ENCODE measurements around the gene ARHGEF37.
A peak's percentile ranks its signal among the peaks of the same experiment; 100 is the strongest.
"Not testable (repeated sequence)": the region's sequence is repeated elsewhere in the genome, so short reads cannot be mapped to it uniquely, and the experiment has no call there.

Gene ARHGEF37

DNA sequence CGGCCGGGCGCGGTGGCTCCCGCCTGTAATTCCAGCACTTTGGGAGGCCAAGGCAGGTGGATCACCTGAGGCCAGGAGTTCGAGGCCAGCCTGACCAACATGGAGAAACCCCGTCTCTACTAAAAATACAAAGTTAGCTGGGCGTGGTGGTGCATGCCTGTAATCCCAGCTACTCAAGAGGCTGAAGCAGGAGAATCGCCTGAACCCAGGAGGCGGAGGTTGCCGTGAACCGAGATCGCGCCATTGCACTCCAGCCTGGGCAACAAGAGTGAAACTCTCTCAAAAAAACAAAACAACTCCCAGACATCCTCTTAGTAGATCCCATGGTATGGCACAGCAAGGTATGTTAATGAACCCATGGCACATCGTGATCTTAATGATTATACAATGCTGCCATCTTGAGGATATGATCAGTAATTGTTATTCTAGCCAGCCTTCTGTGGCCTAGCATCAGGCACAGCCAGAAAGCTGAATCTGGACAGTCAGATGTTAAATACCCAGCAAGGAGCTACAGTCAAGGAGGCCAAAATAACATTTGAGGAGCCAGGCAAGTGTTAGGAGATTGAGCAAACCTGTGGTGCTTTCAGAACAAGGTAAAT lies 16.7 kb upstream of the ARHGEF37 start:
- peak; percentile 35 to 76 (median 70) for DNase-seq

DNA sequence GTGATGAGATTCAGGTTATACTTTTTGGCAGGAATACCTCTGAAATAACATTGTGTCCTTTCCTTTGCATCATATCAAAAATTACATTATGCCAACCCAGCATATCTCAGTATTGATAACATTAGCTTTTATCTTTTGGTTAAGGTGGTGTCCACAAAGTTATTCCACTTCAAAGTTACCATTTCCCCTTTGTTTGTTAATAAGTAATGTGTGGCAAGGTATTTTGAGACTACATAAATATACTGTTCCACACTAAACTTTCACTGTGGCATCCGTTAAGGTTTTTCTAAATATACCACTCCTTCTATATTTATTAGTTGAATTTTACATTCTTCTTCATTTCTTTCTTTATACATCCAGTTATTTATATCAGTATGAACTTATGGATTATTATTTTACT lies 14.1 kb upstream of the ARHGEF37 start:
- DNase-seq: no peak

- no peak for DNase-seq
These were observed 9.1 kb upstream of the ARHGEF37 start for GRCh38 chr5:149572170-149572569.

- DNase-seq: no peak
These were observed 8.6 kb upstream of the ARHGEF37 start for GRCh38 chr5:149572576-149573231.

DNA sequence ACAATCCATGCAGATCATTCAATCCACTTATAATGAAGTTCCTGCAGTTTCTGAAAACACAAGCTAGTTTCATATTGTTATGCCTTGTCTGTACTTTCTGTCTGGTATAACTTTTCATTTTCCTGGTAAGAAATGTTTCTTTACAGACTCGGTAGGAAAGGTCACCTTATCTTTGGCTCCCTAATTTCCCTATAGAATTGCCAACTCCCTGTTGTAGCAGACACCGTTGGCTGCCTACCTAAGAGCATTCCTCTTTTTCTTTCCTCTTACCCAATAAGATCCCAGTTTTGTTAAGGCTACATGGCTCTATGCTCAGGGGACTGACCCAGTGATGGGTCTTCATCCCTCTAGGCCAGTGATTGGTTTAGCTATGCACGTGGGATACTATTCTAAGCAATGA lies 6.2 kb upstream of the ARHGEF37 start:
- no peak for DNase-seq

DNA sequence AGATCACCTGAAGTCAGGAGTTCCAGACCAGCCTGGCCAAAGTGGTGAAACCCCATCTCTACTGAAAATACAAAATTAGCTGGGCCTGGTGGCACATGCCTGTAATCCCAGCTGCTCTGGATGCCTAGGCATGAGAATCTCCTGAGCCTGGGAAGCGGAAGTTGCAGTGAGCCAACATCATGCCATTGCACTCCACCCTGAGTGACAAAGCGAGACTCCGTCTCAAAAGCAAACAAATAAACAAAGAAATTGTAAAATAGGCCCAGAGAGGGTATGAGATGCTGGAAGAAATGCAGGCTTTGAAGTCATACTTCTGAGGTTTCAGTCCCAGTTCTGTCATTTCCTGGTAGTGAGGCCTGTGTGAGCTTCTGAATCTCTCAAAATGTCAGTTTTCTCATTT lies 5.3 kb upstream of the ARHGEF37 start:
- DNase-seq: no peak

- DNase-seq: peak; percentile 3 to 65 (median 52)
These were observed 2.4 kb upstream of the ARHGEF37 start for GRCh38 chr5:149578896-149579295.

GRCh38 chr5:149580808-149581191 lies 498 bp upstream of the ARHGEF37 start:
- no peak for DNase-seq

- peak in 2 of 3 experiments; percentile 44 to 74 for DNase-seq
These were observed 852 bp downstream of the ARHGEF37 start for GRCh38 chr5:149581931-149582768.

- peak in 1 of 3 experiments; percentile 4 for DNase-seq
These were observed 2.1 kb downstream of the ARHGEF37 start for GRCh38 chr5:149583394-149583793.

DNA sequence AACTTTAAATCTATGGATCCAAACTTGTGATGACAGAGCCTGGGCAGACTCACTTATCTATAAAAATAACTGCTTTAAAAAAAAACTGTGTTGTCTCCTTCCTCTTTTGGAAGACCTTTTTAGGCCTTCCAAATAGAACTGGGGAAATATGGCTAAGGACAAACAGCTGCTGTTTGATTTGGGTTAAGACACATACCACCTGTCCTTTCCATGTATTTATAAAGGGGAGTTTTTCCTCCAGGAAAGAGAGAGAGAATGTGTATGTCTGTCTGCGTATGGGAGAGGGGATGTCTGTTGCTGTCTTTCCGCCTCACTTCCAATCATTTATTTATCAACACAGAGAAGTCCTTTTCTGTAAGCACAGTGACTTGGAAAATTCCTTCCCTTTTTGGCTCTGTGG lies 2.8 kb downstream of the ARHGEF37 start:
- peak in 1 of 3 experiments; percentile 51 for DNase-seq

GRCh38 chr5:149585910-149586309 lies 4.6 kb downstream of the ARHGEF37 start:
- no peak for DNase-seq

DNA sequence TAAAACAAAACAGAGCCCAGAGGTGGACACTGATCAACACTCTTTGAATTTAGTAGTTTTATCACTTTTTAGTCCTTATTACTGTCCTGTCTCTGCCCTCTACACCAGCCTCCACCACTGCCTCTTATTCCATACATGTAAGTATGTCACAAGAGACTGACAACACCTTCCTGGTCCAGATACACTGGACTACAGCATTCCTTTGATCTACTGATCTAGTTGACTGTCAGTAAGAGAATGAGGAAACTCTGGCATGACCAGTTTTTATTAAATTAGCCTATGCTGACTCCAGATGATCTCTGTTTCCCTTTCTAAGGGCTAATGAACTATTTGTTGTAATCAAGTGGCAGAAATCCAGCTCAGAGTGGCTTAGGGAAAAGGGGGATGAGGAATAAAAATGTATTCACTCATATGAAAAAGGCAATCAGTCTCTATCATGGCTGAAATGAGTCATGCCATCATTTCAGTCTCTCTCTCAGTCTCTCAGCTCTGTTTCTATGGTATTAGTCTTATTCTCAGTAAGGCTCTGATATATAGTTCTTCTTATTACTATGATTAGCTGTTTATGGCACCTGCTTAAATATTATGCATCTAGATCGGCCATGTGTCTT lies 5.5 kb downstream of the ARHGEF37 start:
- no peak for DNase-seq

DNA sequence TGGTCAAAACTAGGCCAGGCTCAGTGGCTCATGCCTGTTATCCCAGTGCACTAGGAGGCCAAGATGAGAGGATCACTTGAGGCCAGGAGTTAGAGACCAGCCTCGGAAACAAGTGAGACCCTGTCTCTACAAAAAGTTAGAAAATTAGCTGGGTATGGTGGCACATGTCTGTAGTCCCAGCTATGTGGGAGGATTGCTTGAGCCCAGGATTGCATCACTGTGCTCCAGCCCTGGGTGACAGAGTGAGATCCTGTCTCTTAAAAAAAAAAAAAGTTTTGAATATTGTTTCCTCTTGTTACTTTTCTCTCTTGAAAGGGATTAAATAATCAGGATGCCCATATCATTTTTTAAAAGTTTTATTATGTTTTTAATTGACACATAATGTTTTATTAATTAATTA lies 7.6 kb downstream of the ARHGEF37 start:
- DNase-seq: no peak

DNA sequence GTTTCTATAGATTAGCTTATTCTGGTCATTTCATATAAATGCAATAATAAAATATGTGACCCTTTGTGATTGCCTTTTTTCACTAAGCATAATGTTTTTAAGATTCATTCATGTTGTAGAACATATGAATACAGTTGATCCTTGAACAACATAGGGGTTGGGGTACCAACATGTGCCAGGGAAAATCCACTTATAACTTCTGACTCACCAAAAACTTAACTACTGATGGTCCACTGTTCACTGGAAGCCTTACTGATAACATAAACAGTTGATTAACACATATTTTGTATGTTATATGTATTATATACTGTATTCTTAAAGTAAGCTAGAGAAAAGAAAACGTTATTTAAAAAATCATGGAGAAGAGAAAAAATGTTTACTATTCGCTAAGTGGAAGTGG lies 12.1 kb downstream of the ARHGEF37 start:
- no peak for DNase-seq

- DNase-seq: no peak
These were observed 13.1 kb downstream of the ARHGEF37 start for GRCh38 chr5:149594206-149594895.

GRCh38 chr5:149595105-149595504 lies 13.8 kb downstream of the ARHGEF37 start:
- DNase-seq: not testable (repeated sequence)

DNA sequence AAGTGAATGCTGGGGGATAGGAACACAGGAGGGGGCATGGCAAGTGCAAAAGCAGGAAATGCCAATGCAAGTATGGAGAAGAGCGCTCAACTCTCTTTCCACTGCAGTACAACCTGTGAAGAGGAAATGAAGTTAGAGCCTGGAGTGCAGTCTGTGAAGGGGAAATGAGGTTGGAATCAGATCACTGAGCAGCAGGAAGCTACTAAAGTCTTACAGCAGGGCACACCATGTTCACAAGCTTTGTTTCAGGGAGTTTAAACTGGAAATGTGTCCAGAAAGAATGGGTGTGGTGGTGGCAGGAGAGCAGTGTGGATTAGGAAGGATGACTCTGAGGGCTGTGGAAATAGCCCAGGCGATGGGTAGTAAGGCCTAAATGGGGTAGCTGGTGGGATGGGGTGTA lies 15.4 kb downstream of the ARHGEF37 start:
- DNase-seq: no peak

GRCh38 chr5:149597618-149598017 lies 16.3 kb downstream of the ARHGEF37 start:
- no peak for DNase-seq

DNA sequence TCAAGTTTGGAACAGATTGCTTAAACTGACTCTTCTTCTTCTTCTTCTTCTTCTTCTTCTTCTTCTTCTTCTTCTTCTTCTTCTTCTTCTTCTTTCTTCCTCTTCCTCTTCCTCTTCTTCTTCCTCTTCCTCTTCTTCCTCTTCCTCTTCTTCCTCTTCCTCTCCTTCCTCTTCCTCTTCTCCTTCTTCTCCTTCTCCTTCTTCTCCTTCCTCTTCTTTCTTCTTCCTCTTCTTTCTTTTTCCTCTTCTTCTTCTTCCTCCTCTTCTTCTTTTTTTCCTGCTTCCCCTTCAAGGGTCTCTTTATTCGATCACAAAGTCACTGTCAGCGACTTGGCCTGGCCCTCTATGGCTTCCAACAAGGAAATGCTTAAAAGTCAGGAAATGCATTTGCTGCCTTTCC lies 16.9 kb downstream of the ARHGEF37 start:
- DNase-seq: not testable (repeated sequence)

DNA sequence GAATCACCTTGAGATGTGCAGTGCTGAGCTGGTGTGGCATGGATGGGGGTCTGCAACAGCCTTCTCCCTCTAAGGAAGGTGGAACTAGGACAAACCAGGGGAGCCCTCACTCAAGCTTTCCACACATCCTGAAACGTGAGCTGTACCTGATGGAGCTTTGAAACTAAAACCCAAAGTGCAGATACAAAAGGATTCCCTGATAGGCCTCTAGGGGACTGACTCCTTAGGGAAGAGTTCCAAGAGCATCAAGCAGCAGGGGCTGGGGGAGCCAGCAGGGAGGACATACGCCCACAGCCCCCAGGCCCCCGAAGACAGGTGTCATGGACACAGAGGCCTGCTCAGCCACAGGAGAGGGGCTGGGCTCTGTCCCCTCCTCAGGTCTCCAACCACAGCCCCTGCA lies 17.7 kb downstream of the ARHGEF37 start:
- DNase-seq: no peak

DNA sequence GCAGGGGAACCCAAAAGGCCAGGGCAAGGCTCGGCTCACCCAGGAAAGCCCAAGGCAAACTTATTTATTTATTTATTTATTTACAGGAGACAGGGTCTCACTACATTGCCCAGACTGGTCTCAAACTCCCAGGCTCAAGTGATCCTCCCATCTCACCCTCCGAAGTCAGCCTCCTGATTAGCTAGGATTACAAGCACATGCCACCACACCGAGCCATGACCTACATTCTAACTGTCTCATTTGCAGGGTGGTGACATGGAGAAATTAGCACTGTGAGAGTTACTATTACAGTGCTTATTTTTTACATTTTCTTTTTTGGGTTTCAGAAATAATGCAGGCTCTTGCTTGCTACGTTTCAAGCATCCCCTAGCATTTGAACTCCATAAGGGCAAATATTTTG lies 18.1 kb downstream of the ARHGEF37 start:
- DNase-seq: no peak

DNA sequence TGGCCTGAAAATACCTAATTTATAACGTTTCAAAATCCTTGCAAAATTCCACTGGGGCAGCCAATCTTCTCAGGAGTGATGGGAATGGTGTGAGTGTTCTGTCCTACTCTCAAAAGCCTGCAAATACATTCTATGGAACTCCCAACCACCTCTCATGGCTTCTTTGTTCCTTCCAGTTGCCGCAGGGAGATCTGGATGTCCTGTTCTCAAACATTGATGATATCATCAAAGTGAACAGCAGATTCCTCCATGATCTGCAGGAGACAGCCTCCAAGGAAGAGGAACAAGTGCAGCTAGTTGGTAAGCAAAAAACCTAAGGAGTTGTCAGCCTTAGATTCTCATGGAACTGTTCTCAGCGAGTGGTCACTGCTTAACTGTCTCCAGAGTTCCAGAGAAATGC lies 19.6 kb downstream of the ARHGEF37 start:
- no peak for DNase-seq
